GM12878 (cell line): Measurements from ENCODE around the gene TTLL11. TPM values are rescaled to one million over a fixed set of nuclear protein-coding genes. Genes with fewer than 3 reads are reported as not detected.

Experiments
- ATAC-seq: fragments of 200-7000 bp; cut with Tn5 transposase; 3 replicates; pipeline ENCODE4 v1.9.1; 2020; ENCODE audit warnings: mild to moderate bottlenecking, moderate library complexity
- BruUV-seq: library from RNA; stranded (reverse); fragments of 400-500 nt; replicated peaks from 2 replicates; lab custom pipeline; 2021; lab: Mats Ljungman, UMichigan
- CTCF ChIA-PET: fragments of 300-600 bp; sonication (Branson Sonifier 250); formaldehyde crosslinking; extraction: SDS; loops from one replicate; lab custom pipeline; 2021; ENCODE audit warnings: inconsistent platforms; lab: Yijun Ruan, JAX
- POLR2A ChIA-PET: fragments of 350-600 bp; formaldehyde crosslinking; extraction: SDS; loops from one replicate; lab custom pipeline; 2021; ENCODE audit warnings: inconsistent platforms; lab: Charles Lee
- RAD21 ChIA-PET: fragments of 300-600 bp; sonication (Branson Sonifier 250); formaldehyde crosslinking; loops from one replicate; lab custom pipeline; 2023; ENCODE audit warnings: antibody characterized with exemption; ENCODE audit not compliant: unreplicated experiment; lab: Charles Lee
- SMC1A ChIA-PET: fragments of 300-600 bp; sonication (Branson Sonifier 250); formaldehyde crosslinking; loops from one replicate; lab custom pipeline; 2023; ENCODE audit not compliant: unreplicated experiment, uncharacterized antibody; lab: Charles Lee
- DNase-seq: peaks from one replicate; pipeline ENCODE4 v3.0.0-alpha.2; 2011; ENCODE audit warnings: low read depth, low spot score
- FAIRE-seq: peaks from 3 replicates; lab custom pipeline; 2011; peaks lifted over from hg19 to GRCh38; lab: Jason Lieb, UNC
- H2AFZ ChIP-seq: 2 replicates; pipeline ENCODE4 v1.6.0; 2011; ENCODE audit warnings: low read depth, low read length, control low read depth; ENCODE audit not compliant: control insufficient read depth
- H3K27ac ChIP-seq: 2 replicates; pipeline ENCODE4 v1.5.1; 2011; ENCODE audit warnings: control low read depth; ENCODE audit not compliant: control insufficient read depth, insufficient read depth
- H3K27me3 ChIP-seq, 2 experiments: replicated peaks in 1 of 2; 2 replicates each; pipeline versions ENCODE4 v1.6.0 to v1.6.1; 2011; ENCODE audit warnings: low read length in 1 of 2; ENCODE audit not compliant: control insufficient read depth in 2 of 2, insufficient read depth in 2 of 2
- H3K36me3 ChIP-seq, 2 experiments: 2 replicates each; pipeline ENCODE4 v1.5.1; 2011; ENCODE audit warnings: low read length in 1 of 2; ENCODE audit not compliant: control insufficient read depth in 2 of 2, insufficient read depth in 2 of 2
- H3K4me1 ChIP-seq: 2 replicates; pipeline ENCODE4 v1.6.1; 2011; ENCODE audit warnings: mild to moderate bottlenecking, low read length, moderate library complexity, mixed read lengths; ENCODE audit not compliant: control insufficient read depth, insufficient read depth
- H3K4me2 ChIP-seq: 2 replicates; pipeline ENCODE4 v1.6.0; 2011; ENCODE audit warnings: control low read depth; ENCODE audit not compliant: control insufficient read depth, insufficient read depth
- H3K4me3 ChIP-seq: fragments of 200-600 bp; sonication (generic); 2 replicates; pipeline ENCODE4 v1.5.1; 2016
- H3K79me2 ChIP-seq: 2 replicates; pipeline ENCODE4 v1.6.0; 2011; ENCODE audit warnings: low read length; ENCODE audit not compliant: control insufficient read depth, insufficient read depth
- H3K9ac ChIP-seq: 2 replicates; pipeline ENCODE4 v1.8.0; 2011; ENCODE audit warnings: low read length, control low read depth, mixed read lengths; ENCODE audit not compliant: control insufficient read depth, insufficient read depth
- H3K9me3 ChIP-seq: replicated peaks from 3 replicates; pipeline ENCODE4 v1.5.1; 2011; ENCODE audit warnings: mild to moderate bottlenecking, low read length; ENCODE audit not compliant: control insufficient read depth, insufficient read depth
- H4K20me1 ChIP-seq: 2 replicates; pipeline ENCODE4 v1.6.0; 2011; ENCODE audit not compliant: control insufficient read depth, insufficient read depth
- ASH2L ChIP-seq: fragments of 300-600, 200-600 bp; sonication (generic); IDR thresholded peaks from 2 replicates; pipeline ENCODE4 v1.6.1; 2017; ENCODE audit warnings: low read depth, mild to moderate bottlenecking, borderline replicate concordance
- BCL11A ChIP-seq: IDR thresholded peaks from 2 replicates; pipeline ENCODE4 v1.6.1; 2011; ENCODE audit warnings: low read depth, low read length
- E2F8 ChIP-seq: fragments of 450-650 bp; IDR thresholded peaks from 2 replicates; pipeline ENCODE4 v1.6.1; 2018; ENCODE audit warnings: mild to moderate bottlenecking, low read depth, moderate library complexity; ENCODE audit not compliant: partially characterized antibody
- ESRRA ChIP-seq: IDR thresholded peaks from 2 replicates; pipeline ENCODE4 v1.6.1; 2012; ENCODE audit warnings: mild to moderate bottlenecking, low read length, improper control_type of control experiment
- JUNB ChIP-seq: IDR thresholded peaks from 2 replicates; pipeline ENCODE4 v1.6.1; 2016; ENCODE audit warnings: antibody characterized with exemption, mild to moderate bottlenecking
- NFXL1 ChIP-seq: fragments of 450-650 bp; IDR thresholded peaks from 2 replicates; pipeline ENCODE4 v1.6.1; 2017; ENCODE audit warnings: antibody characterized with exemption, mild to moderate bottlenecking, borderline replicate concordance
- SMAD1 ChIP-seq: fragments of 450-650 bp; IDR thresholded peaks from 2 replicates; pipeline ENCODE4 v1.6.1; 2018; ENCODE audit warnings: mild to moderate bottlenecking, low read depth; ENCODE audit not compliant: partially characterized antibody
- USF2 ChIP-seq: IDR thresholded peaks from 2 replicates; pipeline ENCODE4 v1.6.1; 2011; ENCODE audit warnings: low read depth, low read length, improper control_type of control experiment, borderline replicate concordance
- WGBS: methylation state at CpG from one replicate; pipeline ENCODE4 v1.1.6; 2016; ENCODE audit warnings: low lambda C conversion rate; ENCODE audit not compliant: insufficient replicate concordance, insufficient coverage; ENCODE audit errors: missing lambda C conversion rate; 5-methylcytosine and 5-hydroxymethylcytosine counted together
- in situ Hi-C: fragments of 300-500 bp; cut with MboI; formaldehyde crosslinking; loops from 9 replicates; pipeline ENCODE4 v1.14.3; 2018; ENCODE audit warnings: mixed read lengths
- intact Hi-C: fragments of 100-400 bp; cut with micrococcal nuclease; formaldehyde crosslinking; loops from one replicate; pipeline ENCODE4 v1.14.2; 2022; ENCODE audit not compliant: unreplicated experiment
- polyA plus RNA-seq, 11 experiments: library from polyadenylated mRNA; depleted of rRNA in 4 of 11; unstranded in 6 of 11; stranded (reverse) in 5 of 11; fragments of >200 nt; fragmentation: Nextera tagmentation in 4 of 11; fragmentation: Illumina TruSeq in 1 of 11; extraction: Ambion mirVana in 4 of 11; extraction: Trizol in 1 of 11; gene quantifications; 1 replicate in 1 of 11; 2 replicates in 10 of 11; pipeline versions ENCODE4 v1.2.1 to v1.2.3, GENCODE V29; 2011 to 2016; ENCODE audit warnings: inconsistent platforms in 2 of 11, missing spikeins in 2 of 11, low read depth in 1 of 11
- total RNA-seq, 4 experiments: library from RNA; depleted of rRNA in 3 of 4; stranded (reverse); fragments of >200 nt in 3 of 4; fragmentation: Illumina TruSeq in 1 of 4; extraction: Trizol in 1 of 4; gene quantifications; 2 replicates each; pipeline versions ENCODE4 v1.2.1 to v1.2.3, GENCODE V29; 2013 to 2021
- TF ChIP-seq, protein P1 (sequence below): fragments of 450-650 bp; formaldehyde crosslinking; IDR thresholded peaks from 2 replicates; pipeline ENCODE4 v1.5.0; 2022; ENCODE audit warnings: mild to moderate bottlenecking, missing genetic modification characterization

Gene TTLL11
- total and polyA plus RNA-seq, 10 of the 15 experiments (the other 5 are each of a cell fraction or from before 2014, with no cell fraction given): 1.2 to 3.7 (median 2.9) TPM

DNA sequence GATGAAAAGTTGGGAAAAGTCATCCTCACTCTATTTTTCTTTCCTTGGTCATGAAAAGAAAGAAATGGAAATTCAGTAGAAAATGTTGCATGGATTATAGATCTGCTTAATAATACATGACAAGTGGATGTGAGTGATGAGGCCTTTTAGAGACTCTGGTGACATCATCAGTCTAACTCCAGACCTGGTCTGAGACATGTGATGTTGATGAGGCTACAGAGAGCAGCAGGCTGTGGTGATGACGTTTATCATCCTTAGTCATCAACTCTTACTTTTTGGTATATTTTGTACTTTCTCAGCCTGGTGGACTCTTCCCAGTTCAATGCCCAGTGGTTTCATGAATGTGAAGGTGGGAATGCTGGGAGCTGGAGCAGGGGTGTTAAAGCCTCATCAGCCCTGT, 116.4 kb downstream of the TTLL11 start:
- Histone ChIP-seq H3K4me2 (no peak overlapping the region), H3K9me3 (no peaks in the 10 kb centered on the region; the same call in 2 of the 3 replicates), H4K20me1 (no peaks in the 10 kb centered on the region), H2AFZ (no peak overlapping the region), H3K27ac (no peak overlapping the region), H3K9ac (no peak overlapping the region), H3K36me3 (no peaks in the 10 kb centered on the region), H3K79me2 (no peaks in the 10 kb centered on the region), H3K4me3 (no peak overlapping the region), H3K27me3 (no peaks in the 10 kb centered on the region), H3K4me1 (peaks cover 9% of the 10 kb centered on the region)
- RAD21 ChIA-PET: no interaction called here
- TF ChIP-seq E2F8: no peak
- TF ChIP-seq, protein P1, sequence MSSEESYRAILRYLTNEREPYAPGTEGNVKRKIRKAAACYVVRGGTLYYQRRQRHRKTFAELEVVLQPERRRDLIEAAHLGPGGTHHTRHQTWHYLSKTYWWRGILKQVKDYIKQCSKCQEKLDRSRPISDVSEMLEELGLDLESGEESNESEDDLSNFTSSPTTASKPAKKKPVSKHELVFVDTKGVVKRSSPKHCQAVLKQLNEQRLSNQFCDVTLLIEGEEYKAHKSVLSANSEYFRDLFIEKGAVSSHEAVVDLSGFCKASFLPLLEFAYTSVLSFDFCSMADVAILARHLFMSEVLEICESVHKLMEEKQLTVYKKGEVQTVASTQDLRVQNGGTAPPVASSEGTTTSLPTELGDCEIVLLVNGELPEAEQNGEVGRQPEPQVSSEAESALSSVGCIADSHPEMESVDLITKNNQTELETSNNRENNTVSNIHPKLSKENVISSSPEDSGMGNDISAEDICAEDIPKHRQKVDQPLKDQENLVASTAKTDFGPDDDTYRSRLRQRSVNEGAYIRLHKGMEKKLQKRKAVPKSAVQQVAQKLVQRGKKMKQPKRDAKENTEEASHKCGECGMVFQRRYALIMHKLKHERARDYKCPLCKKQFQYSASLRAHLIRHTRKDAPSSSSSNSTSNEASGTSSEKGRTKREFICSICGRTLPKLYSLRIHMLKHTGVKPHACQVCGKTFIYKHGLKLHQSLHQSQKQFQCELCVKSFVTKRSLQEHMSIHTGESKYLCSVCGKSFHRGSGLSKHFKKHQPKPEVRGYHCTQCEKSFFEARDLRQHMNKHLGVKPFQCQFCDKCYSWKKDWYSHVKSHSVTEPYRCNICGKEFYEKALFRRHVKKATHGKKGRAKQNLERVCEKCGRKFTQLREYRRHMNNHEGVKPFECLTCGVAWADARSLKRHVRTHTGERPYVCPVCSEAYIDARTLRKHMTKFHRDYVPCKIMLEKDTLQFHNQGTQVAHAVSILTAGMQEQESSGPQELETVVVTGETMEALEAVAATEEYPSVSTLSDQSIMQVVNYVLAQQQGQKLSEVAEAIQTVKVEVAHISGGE (CRISPR knock-in tag): no peak
- TF ChIP-seq ASH2L: no peak
- no peak for TF ChIP-seq USF2
- TF ChIP-seq SMAD1: no peak
- TF ChIP-seq BCL11A: no peak
- no peak for TF ChIP-seq ESRRA
- TF ChIP-seq JUNB: no peak
- TF ChIP-seq NFXL1: no peak
- ATAC-seq (no peak), DNase-seq (no peak), FAIRE-seq (no peak)
- POLR2A ChIA-PET: no interaction called here
- 6% methylated on average over 1 of the region's 1 CpG for WGBS
- intact Hi-C loops (no loop called here), in situ Hi-C loops (no loop called here)
- SMC1A ChIA-PET: no interaction called here
- CTCF ChIA-PET: interaction anchor here (0.6 kb wide), 1 partner anchor 428 kb away, joined by 3 read pairs; no protein-coding TSS in a partner anchor
- no TSS peak for BruUV-seq
